HUES64 (cell line): ENCODE results near the gene NCAN.

Source experiments
- H3K27ac ChIP-seq: 2 replicates; pipeline ENCODE4 v1.7.0; 2013; ENCODE audit warnings: low read depth, low read length, inconsistent platforms
- H3K27me3 ChIP-seq: 2 replicates; pipeline ENCODE4 v1.6.1; 2013; ENCODE audit warnings: mild to moderate bottlenecking, low read length; ENCODE audit not compliant: insufficient read depth
- H3K36me3 ChIP-seq: 2 replicates; pipeline ENCODE4 v1.6.1; 2013; ENCODE audit warnings: mild to moderate bottlenecking, low read length; ENCODE audit not compliant: insufficient read depth
- H3K4me1 ChIP-seq: 2 replicates; pipeline ENCODE4 v1.6.1; 2013; ENCODE audit warnings: mild to moderate bottlenecking, low read length, moderate library complexity; ENCODE audit not compliant: insufficient read depth
- H3K4me3 ChIP-seq: 2 replicates; pipeline ENCODE4 v1.5.1; 2013; ENCODE audit warnings: mild to moderate bottlenecking, low read length, moderate library complexity
- H3K9ac ChIP-seq: 2 replicates; pipeline ENCODE4 v1.6.1; 2013; ENCODE audit warnings: mild to moderate bottlenecking, low read depth, low read length
- H3K9me3 ChIP-seq: 2 replicates; pipeline ENCODE4 v1.6.1; 2013; ENCODE audit warnings: low read depth, low read length; ENCODE audit not compliant: insufficient read depth
- WGBS: fragments of 150-250, 120-280 bp; methylation state at CpG from one replicate; pipeline ENCODE4 v1.1.7; 2013; ENCODE audit warnings: missing lambda C conversion rate; 5-methylcytosine and 5-hydroxymethylcytosine counted together

Gene NCAN

GRCh38 chr19:19276386-19276785, 64.6 kb downstream of the NCAN start:
- 96% methylated on average over 12 of the region's 12 CpGs for WGBS
- Histone ChIP-seq H3K4me3 (no peak overlapping the region), H3K4me1 (no peaks in the 10 kb centered on the region), H3K9me3 (no peaks in the 10 kb centered on the region), H3K9ac (no peak overlapping the region), H3K27ac (no peak overlapping the region), H3K36me3 (peaks cover 48% of the 10 kb centered on the region), H3K27me3 (peaks cover 4% of the 10 kb centered on the region; the same call in 1 of the 2 replicates)

- Histone ChIP-seq H3K9me3 (no peaks in the 10 kb centered on the region), H3K4me3 (no peak overlapping the region), H3K36me3 (peaks cover 53% of the 10 kb centered on the region), H3K4me1 (no peaks in the 10 kb centered on the region), H3K27ac (no peak overlapping the region), H3K27me3 (peaks cover 4% of the 10 kb centered on the region; the same call in 1 of the 2 replicates), H3K9ac (no peak overlapping the region)
- WGBS: 93% methylated on average over 20 of the region's 20 CpGs
These were observed 65.1 kb downstream of the NCAN start for GRCh38 chr19:19276851-19277250.

- Histone ChIP-seq H3K4me3 (no peak overlapping the region), H3K27ac (no peak overlapping the region), H3K36me3 (peaks cover 62% of the 10 kb centered on the region), H3K9me3 (no peaks in the 10 kb centered on the region), H3K9ac (no peak overlapping the region), H3K27me3 (no peaks in the 10 kb centered on the region; the same call in 1 of the 2 replicates), H3K4me1 (no peaks in the 10 kb centered on the region)
- 94% methylated on average over 7 of the region's 7 CpGs for whole genome bisulfite sequencing
These were observed 66.6 kb downstream of the NCAN start for GRCh38 chr19:19278315-19278714.

- H3K27ac ChIP-seq: no peak overlapping the region
- H3K4me1 ChIP-seq: no peaks in the 10 kb centered on the region
- no peak overlapping the region for H3K4me3 ChIP-seq
- no peaks in the 10 kb centered on the region for H3K27me3 ChIP-seq
- no peaks in the 10 kb centered on the region for H3K9me3 ChIP-seq
- WGBS: 95% methylated on average over 19 of the region's 19 CpGs
- H3K36me3 ChIP-seq: peaks cover 70% of the 10 kb centered on the region
- H3K9ac ChIP-seq: no peak overlapping the region
These were observed 67.4 kb downstream of the NCAN start for GRCh38 chr19:19279062-19279612.

GRCh38 chr19:19279853-19280252, 68.1 kb downstream of the NCAN start:
- no peak overlapping the region for H3K27ac ChIP-seq
- H3K36me3 ChIP-seq: peaks cover 76% of the 10 kb centered on the region
- WGBS: 95% methylated on average over 16 of the region's 16 CpGs
- H3K4me1 ChIP-seq: no peaks in the 10 kb centered on the region
- no peaks in the 10 kb centered on the region for H3K27me3 ChIP-seq
- no peak overlapping the region for H3K4me3 ChIP-seq
- H3K9ac ChIP-seq: no peak overlapping the region
- H3K9me3 ChIP-seq: no peaks in the 10 kb centered on the region

DNA sequence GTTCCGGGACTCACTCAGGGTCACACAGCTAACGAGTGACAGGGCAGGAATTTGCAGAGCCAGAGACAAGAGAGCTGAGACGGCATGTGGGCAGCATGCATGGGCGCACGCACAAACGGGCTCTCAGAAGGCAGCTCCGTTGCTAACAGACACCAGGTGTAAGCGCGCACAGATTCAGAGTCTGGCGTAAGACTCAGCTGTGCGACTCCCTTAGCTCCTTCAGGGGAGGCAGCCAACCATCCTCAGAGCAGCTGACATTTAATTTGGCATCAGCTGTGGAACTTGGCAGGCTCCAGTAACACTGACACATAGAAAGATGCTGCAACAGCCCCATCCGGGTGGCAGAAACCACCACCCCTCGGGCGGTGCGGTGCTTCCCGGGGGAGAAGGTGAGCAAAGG, 68.8 kb downstream of the NCAN start:
- H3K27me3 ChIP-seq: no peaks in the 10 kb centered on the region
- H3K4me1 ChIP-seq: no peaks in the 10 kb centered on the region
- WGBS: 95% methylated on average over 16 of the region's 16 CpGs
- H3K4me3 ChIP-seq: no peak overlapping the region
- H3K27ac ChIP-seq: no peak overlapping the region
- H3K9ac ChIP-seq: no peak overlapping the region
- peaks cover 82% of the 10 kb centered on the region for H3K36me3 ChIP-seq
- no peaks in the 10 kb centered on the region for H3K9me3 ChIP-seq

DNA sequence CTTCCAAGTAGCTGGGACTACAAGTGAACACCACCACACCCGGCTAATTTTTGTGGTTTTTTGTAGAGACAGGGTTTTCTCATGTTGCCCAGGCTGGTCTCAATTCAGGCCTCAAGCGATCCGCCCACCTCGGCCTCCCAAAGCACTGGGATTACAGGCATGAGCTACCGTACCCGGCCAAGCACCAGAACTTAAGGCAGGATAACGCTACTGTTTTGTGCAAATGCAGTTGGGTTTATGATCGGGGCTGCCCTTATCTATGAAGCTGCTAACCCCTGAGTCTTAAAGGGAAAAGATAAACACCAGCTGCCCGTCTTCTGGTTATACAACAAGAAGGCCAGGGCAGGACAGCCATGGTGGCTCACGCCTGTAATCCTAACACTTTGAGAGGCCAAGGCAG, 73.9 kb downstream of the NCAN start:
- H3K36me3 ChIP-seq: peaks cover 83% of the 10 kb centered on the region

DNA sequence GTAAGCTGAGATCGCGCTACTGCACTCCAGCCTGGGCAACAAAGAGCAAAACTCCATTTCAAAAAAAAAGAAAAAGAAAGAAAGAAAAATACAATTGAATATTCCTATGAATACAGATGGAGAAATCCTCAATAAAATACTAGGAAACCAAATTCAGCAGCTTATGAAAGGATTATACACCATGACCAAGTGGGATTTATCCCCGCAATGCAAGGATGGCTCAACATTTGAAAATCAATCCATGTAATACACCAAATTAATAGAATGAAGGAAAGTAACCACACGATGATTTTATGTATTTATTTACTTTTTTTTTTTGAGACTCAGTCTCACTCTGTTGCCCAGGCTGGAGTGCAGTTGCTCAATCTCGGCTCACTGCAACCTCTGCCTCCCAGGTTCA, 80.8 kb downstream of the NCAN start:
- no peaks in the 10 kb centered on the region for H3K4me1 ChIP-seq
- H3K27ac ChIP-seq: no peak overlapping the region
- H3K36me3 ChIP-seq: peaks cover 72% of the 10 kb centered on the region
- H3K9me3 ChIP-seq: peaks cover 3% of the 10 kb centered on the region; the same call in 1 of the 2 replicates
- H3K9ac ChIP-seq: no peak overlapping the region
- no peaks in the 10 kb centered on the region for H3K27me3 ChIP-seq
- no peak overlapping the region for H3K4me3 ChIP-seq
- 91% methylated on average over 3 of the region's 5 CpGs for WGBS

More for the DNA sequence above, 73.9 kb downstream of the NCAN start:
- 97% methylated on average over 10 of the region's 10 CpGs for WGBS
- Histone ChIP-seq H3K4me3 (no peak overlapping the region), H3K9me3 (no peaks in the 10 kb centered on the region), H3K27ac (no peak overlapping the region), H3K9ac (no peak overlapping the region), H3K4me1 (no peaks in the 10 kb centered on the region), H3K27me3 (no peaks in the 10 kb centered on the region)

DNA sequence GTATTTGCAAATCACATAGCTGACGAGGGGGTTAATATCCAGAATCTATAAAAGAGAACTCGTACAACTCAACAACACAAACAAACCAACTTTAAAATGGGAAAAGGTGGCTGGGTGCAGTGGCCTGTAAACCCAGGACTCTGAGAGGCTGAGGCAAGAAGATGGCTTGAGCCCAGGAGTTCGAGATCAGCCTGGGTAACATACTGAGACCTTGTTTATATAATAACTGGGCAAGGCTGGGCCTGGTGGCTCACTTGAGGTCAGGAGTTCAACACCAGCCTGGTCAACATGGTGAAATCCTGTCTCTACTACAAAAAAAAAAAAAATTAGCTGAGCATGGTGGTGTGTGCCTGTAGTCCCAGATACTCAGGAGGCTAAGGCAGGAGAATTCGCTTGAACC, 83.2 kb downstream of the NCAN start:
- Histone ChIP-seq H3K4me3 (no peak overlapping the region), H3K9ac (no peak overlapping the region), H3K4me1 (no peaks in the 10 kb centered on the region), H3K27ac (no peak overlapping the region), H3K27me3 (no peaks in the 10 kb centered on the region), H3K36me3 (peaks cover 59% of the 10 kb centered on the region), H3K9me3 (peaks cover 3% of the 10 kb centered on the region; the same call in 1 of the 2 replicates)
- 91% methylated on average over 2 of the region's 4 CpGs for WGBS

DNA sequence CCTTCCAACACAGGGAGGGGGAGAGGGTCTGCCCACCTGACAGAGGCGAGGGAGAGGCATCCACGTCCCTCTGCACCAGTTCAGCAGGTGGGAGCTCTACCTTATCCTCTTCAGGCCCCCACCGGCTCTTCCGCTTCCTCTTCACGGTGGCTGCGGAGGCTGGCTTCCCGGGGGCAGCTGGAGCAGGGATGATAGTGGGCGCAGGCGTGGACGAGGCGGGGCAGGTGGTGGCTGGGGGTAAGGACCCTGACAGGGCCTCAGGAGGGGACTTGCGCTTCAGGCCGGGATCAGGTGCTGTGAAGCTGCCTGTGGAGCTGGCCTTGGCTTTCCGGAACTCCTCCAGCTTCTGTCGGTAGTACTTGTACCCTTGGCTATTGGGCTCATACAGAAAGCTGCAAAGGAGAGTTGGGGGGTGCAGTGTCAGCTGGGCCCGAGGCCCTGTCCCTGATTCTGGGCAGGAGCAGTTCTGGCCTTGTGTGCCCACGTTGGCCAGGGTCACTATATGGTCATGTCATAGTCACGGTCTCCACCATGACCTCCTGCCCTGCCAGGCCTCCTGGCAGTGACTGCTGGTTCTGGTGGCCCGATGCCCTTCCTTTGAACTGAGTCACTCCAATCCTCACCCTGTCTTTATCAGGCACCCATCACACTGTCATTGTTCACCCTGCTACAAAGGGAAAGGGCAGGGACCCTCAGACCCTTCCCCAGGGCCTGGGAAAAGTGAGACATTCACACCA, 85.4 kb downstream of the NCAN start:
- peaks cover 70% of the 10 kb centered on the region for H3K36me3 ChIP-seq
- H3K4me1 ChIP-seq: no peaks in the 10 kb centered on the region
- no peak overlapping the region for H3K27ac ChIP-seq
- no peak overlapping the region for H3K4me3 ChIP-seq
- H3K9ac ChIP-seq: no peak overlapping the region
- no peaks in the 10 kb centered on the region for H3K27me3 ChIP-seq
- H3K9me3 ChIP-seq: peaks cover 3% of the 10 kb centered on the region; the same call in 1 of the 2 replicates
- WGBS: 94% methylated on average over 19 of the region's 19 CpGs

DNA sequence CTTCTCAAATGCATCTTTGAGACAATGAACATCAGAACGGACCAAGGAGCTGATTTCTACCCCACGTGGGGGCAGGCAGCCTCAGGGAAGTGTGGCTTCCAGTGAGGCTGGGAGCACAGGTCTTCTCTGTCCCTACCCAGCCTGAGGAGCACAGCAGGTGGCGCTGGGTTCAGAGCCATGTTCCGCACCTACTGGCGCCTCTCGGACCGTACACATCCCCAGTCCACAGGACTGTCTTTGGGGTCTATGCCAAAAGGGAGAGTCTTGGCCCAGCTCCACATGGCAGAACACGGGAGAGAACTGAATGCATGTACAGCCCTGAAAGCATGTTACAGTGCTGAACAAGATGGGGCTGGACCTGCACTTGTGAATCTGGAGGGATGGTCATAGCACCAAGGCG, 86.0 kb downstream of the NCAN start:
- peaks cover 71% of the 10 kb centered on the region for H3K36me3 ChIP-seq
- no peak overlapping the region for H3K9ac ChIP-seq
- no peak overlapping the region for H3K27ac ChIP-seq
- H3K27me3 ChIP-seq: no peaks in the 10 kb centered on the region
- no peaks in the 10 kb centered on the region for H3K9me3 ChIP-seq
- 92% methylated on average over 9 of the region's 9 CpGs for WGBS
- no peaks in the 10 kb centered on the region for H3K4me1 ChIP-seq
- H3K4me3 ChIP-seq: no peak overlapping the region
